Activated naive CD4-positive, alpha-beta T cell treated with anti-CD3 and anti-CD28 coated beads, Interleukin-2, amount 50 U/mL, for 72 hours (primary cell): ENCODE results near the gene MUC4. TPM values are rescaled to one million over a fixed set of nuclear protein-coding genes. Genes with fewer than 3 reads are reported as not detected.

ENCODE experiments used
- ATAC-seq, 2 donors: fragments of 150-1000 bp; cut with Tn5 transposase; 2 replicates each; pipeline ENCODE4 v1.10.0; 2021; ENCODE audit warnings: mild to moderate bottlenecking in 2 of 2, moderate library complexity in 2 of 2
- DNase-seq, 2 donors: peaks; one replicate each; pipeline ENCODE4 v3.0.0; 2021 to 2022; ENCODE audit warnings: low spot score in 2 of 2
- H3K27ac Mint-ChIP-seq, 2 donors: one replicate each; pipeline ENCODE4 v1.8.0; 2022; ENCODE audit warnings: mild to moderate bottlenecking in 2 of 2, mixed read lengths in 2 of 2
- H3K36me3 Mint-ChIP-seq, 2 donors: one replicate each; pipeline ENCODE4 v1.8.0; 2022; ENCODE audit warnings: mixed read lengths in 2 of 2
- H3K9me3 Mint-ChIP-seq, 2 donors: one replicate each; pipeline ENCODE4 v1.8.0; 2022; ENCODE audit warnings: mixed read lengths in 2 of 2
- total RNA-seq, 2 donors: library from RNA; stranded (reverse); gene quantifications; one replicate each; pipeline ENCODE4 v1.2.3, GENCODE V29; 2022

MUC4 gene
- total RNA-seq, 2 donors from 2014 or later: 0.32 to 0.41 TPM

DNA sequence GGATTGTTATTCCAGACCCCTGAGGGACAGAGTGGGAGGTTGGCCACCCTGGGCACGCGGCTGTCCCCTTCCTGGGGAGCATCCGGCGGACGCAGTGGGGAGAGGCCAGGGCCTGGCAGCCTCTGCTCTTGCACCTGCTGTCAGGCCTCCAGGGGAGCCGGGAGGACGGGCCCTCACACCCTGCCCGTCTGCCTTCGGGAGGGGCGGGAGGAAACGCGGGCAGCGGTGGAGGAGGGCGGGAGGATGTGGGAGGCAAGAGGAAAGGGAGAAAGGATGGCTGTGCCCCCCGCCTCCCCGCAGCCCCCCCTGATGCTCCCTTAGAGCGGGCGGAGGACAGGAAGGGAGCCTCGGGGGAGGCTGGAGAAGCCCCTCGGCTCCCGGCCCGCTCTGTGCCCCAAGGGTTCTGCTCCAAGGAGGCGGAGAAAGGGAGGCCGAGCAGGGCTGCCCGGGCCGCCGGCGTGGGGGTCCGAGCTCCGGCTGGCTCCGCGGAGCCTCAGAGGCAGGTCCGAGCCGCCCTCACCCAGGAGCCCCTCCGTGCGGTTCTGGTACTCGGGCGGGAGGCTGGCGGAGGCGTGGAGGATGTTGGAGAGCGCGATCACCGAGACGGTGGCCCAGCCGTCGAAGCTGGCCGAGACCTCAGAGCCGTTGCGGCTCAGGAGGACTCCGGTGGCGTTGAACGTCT is 50.0 kb downstream of the MUC4 start:
- no peak overlapping the region for H3K27ac Mint-ChIP-seq
- DNase-seq (no peak), ATAC-seq (peak; percentile 18 to 36)
- H3K9me3 Mint-ChIP-seq: no peaks in the 10 kb centered on the region
- no peaks in the 10 kb centered on the region for H3K36me3 Mint-ChIP-seq

DNA sequence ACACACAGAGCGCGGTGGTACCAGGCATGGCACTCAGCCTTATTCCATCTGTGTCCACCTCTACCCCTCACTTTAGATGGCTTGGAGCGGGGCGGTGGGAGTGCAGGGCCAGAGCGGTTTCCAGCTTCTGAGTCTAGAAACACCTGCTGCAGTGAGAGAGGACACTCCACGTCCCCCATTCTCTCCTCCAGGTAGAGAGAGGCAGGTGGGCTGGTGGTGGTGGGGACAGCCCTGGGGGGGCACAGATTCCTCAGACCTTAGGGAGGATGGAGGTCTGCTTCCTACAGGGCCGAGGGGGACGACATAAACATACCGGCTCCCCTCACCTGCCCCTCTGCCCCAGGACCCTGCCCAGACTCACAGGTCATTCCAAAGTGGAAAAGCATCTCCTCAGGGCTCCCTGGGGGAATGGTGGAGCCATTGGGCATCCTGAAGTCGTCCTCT is 50.6 kb downstream of the MUC4 start:
- no peaks in the 10 kb centered on the region for H3K9me3 Mint-ChIP-seq
- no peaks in the 10 kb centered on the region for H3K36me3 Mint-ChIP-seq
- DNase-seq (no peak), ATAC-seq (no peak)
- H3K27ac Mint-ChIP-seq: no peak overlapping the region

DNA sequence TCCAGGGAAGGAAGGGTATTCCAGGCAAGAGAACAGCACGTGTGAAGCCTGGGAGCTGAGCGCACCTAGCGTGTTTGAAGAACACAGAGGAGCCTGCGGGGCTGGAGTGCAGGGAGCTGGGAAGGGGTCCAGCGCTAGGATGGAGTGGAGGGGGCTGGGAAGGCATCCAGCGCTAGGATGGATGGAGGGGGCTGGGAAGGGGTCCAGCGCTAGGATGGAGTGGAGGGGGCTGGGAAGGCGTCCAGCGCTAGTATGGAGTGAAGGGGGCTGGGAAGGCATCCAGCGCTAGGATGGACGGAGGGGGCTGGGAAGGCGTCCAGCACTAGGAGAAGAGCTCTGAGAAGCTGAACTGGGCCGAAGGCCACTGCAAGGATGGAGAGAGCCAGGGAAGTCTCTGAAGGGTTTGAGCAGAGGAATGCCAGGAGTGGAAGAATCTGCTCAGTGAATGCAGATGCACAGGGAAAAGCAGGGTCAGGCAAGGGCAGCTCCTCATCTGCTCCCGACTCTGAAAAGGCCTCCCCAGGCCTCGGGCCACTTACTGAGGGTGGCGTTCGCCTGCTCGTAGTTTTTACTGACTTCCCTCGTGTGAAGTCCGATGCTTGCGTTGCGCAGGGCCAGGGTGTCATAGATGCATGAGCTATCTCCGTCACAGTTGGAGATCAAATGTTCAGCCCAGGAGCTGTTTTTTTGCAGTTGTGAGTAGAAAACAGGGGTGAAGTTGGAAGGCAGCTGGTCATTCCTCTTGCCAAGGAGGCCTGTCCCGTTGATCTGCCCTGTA is 51.2 kb downstream of the MUC4 start:
- no peaks in the 10 kb centered on the region for H3K9me3 Mint-ChIP-seq
- no peak for ATAC-seq
- H3K36me3 Mint-ChIP-seq: no peaks in the 10 kb centered on the region
- no peak overlapping the region for H3K27ac Mint-ChIP-seq
- no peak for DNase-seq

DNA sequence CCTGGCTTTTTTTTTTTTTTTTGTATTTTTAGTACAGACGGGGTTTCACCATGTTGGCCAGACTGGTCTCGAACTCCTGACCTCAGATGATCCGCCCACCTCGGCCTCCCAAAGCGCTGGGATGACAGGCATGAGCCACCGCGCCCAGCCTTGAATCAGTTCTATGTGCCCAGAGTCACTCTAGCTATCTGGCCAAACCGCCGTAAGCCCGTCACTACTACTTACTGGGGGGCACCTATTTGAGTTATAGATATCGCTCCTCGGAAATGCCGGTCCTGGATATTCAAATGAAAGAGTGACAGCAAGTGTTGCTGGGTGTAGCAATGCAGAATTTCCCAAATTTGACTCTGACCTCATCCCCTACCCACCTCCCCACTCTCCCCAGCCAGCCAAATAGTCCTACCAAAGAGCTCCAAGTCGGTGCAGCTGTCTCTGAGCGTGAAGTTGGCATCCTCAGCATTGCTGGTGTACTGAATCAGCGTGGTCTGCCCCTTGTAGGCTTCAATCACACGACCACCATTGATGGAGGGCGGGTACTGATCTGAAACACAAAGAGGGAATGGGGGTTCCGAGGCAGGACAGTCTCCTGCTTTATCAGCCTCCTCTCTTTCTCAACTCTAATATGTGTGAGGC is 52.9 kb downstream of the MUC4 start:
- DNase-seq (no peak), ATAC-seq (no peak)
- Mint-ChIP-seq H3K27ac (no peak overlapping the region), H3K36me3 (no peaks in the 10 kb centered on the region), H3K9me3 (no peaks in the 10 kb centered on the region)

DNA sequence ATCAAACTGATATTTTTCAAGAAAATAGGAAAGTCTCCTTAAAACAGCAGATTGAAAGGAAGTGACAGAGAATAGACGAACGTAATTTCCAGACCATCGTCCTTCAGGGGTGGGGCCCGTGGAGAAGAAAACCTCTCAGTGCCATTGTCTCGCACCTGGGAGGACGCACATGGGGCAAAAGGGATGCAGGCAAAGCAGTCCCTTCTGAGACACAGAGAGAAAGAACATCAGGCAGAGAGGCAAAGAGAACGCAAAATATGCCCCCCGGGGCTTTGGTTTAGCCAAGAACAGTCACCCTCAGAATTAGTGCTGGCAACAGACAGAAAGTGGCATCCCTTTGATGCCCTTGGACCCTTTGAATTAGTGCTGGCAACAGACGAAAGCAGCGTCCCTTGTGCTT is 53.9 kb downstream of the MUC4 start:
- H3K27ac Mint-ChIP-seq: no peak overlapping the region
- DNase-seq (no peak), ATAC-seq (no peak)
- no peaks in the 10 kb centered on the region for H3K36me3 Mint-ChIP-seq
- H3K9me3 Mint-ChIP-seq: no peaks in the 10 kb centered on the region

DNA sequence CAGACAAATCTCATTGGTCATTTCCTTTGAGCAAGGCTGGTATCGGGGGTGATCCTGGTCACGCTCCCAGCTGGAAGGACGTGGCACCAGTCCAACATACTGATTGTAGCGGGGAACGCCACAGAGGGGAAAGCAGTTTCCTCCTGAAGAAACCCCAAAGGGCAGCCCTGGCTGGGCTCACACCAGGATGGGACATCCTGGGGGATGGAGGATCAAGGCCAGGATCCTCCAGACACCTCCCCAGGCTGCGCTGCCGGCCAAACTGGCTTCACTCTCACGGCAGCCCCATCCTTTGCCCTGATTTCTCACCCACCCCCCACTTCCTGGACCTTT is 54.3 kb downstream of the MUC4 start:
- no peaks in the 10 kb centered on the region for H3K36me3 Mint-ChIP-seq
- DNase-seq (no peak), ATAC-seq (no peak)
- H3K27ac Mint-ChIP-seq: peak overlapping the region in 1 of 2 donors; percentile 1
- H3K9me3 Mint-ChIP-seq: no peaks in the 10 kb centered on the region

DNA sequence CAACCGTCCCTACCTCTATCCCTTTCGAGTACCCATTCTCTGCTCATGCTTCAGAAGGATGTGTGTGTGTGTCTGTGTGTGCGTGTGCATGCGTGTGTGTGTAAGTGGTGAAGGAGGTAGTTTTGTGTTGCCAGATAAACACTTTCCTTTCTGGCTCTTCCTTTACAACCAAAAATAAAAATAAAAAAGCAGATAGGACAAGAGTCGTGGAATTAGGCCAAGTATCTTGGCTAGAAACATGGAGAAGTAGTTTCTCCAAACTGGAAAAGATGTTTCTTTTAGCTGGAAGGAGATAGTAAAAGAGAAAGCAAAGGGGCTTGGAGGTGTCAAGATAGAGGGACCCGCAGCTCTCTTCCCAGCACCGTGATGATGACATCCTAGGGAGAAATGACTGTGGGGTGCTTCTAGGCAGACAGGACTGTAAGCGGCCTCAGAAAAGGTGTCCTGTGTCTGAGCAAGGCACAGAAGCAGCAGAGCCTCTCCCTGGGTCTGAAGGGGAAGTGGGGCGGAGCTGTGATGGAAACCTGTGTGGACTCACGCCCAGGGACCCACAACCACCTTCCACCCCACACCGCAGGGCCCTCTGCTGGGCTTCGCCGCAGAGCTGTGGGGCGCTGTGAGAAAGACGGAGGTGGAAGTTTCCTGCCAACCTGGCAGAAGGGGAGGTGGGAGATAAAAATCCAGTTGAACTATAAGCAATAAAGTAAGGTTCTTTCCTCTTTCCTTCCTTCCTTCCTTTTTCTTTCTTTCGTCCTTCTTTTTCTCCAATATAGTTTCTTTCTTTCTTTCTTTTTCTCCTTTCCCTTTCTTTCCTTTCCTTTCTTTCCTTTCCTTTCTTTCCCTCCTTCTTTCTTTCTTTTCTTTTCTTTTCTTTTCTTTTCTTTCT is 55.7 kb downstream of the MUC4 start:
- H3K27ac Mint-ChIP-seq: peak overlapping the region in 1 of 2 donors; percentile 1
- ATAC-seq: peak; percentile 82 to 86

DNA sequence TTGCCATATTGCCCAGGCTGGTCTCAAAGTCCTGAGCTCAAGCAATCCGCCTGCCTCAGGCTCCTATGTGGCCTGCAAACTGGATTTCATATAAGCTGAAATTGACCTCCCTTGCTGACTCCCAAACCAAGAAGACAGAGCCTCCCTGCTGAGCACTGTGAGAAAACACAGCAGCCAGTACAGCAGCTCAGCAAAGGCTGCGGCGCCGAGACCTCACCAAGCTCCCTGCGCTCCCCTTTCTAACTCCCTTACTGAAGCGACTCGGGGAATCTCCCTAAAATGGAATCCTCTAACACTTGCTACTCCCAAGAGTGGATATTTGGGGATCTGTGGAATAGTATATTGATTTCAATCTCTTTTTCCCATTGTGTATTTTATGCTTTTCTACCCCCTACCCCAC is 56.3 kb downstream of the MUC4 start:
- no peak for DNase-seq
- Mint-ChIP-seq H3K27ac (no peak overlapping the region), H3K36me3 (no peaks in the 10 kb centered on the region), H3K9me3 (no peaks in the 10 kb centered on the region)
- ATAC-seq: no peak

More for the DNA sequence above, 55.7 kb downstream of the MUC4 start:
- no peak for DNase-seq
- Mint-ChIP-seq H3K36me3 (no peaks in the 10 kb centered on the region), H3K9me3 (no peaks in the 10 kb centered on the region)

DNA sequence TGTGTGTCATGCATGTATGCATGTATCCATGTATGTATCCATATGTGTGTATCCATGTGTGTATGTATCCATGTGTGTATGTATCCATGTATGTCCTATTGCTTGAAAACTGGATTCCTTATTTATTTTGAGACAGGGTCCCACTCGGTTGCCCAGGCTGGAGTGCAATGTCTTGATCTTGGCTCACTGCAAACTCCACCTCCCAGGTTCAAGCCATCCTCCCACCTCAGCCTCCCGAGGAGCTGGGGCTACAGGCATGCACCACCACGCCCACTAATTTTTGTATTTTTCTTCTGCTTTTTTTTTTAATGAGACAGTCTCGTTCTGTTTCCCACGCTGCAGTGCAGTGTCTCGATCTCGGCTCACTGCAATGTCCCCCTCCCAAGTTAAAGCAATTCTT is 56.8 kb downstream of the MUC4 start:
- ATAC-seq: no peak
- Mint-ChIP-seq H3K27ac (no peak overlapping the region), H3K9me3 (no peaks in the 10 kb centered on the region), H3K36me3 (no peaks in the 10 kb centered on the region)
- DNase-seq: no peak

DNA sequence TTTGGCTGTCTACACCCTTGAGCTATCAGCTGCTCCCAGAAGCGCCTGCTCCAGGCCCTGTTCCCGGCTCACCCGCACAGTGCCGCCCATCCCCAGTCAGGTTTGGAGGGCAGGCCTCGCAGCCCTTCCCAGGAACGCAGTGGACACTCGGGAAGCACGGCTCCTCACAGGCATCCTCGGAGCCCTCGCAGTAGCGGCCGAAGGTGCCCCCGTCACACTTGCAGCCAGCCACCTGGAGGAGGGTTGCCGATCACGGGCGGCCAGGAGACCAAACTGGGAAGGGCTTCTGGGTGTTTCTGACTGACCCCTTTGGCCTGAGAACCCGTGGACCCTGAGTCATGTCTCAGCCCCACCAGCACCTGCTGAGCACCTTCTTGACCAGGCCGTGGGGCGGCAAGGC is 57.6 kb downstream of the MUC4 start:
- ATAC-seq (no peak), DNase-seq (no peak)
- no peaks in the 10 kb centered on the region for H3K36me3 Mint-ChIP-seq
- no peak overlapping the region for H3K27ac Mint-ChIP-seq
- H3K9me3 Mint-ChIP-seq: no peaks in the 10 kb centered on the region

DNA sequence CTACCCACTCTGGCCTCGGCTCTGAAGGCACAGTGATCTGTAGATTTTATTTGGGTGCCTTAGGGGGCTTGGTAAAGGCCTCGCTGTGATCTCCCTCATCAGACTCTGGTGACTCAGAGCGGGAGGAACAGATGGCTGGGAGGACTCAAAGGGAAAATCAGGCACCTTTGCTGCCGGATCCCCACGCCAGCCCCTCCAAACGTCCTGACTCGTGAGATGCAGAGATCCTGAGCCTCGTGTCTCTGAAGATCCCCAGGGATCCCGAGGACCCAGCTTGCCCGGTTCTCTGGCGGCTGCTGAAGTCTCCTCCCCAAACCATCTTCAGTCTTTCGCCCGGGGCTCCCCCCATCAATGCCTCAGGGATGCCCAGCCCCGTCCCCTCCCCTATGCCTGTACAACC is 58.1 kb downstream of the MUC4 start:
- no peak overlapping the region for H3K27ac Mint-ChIP-seq

DNA sequence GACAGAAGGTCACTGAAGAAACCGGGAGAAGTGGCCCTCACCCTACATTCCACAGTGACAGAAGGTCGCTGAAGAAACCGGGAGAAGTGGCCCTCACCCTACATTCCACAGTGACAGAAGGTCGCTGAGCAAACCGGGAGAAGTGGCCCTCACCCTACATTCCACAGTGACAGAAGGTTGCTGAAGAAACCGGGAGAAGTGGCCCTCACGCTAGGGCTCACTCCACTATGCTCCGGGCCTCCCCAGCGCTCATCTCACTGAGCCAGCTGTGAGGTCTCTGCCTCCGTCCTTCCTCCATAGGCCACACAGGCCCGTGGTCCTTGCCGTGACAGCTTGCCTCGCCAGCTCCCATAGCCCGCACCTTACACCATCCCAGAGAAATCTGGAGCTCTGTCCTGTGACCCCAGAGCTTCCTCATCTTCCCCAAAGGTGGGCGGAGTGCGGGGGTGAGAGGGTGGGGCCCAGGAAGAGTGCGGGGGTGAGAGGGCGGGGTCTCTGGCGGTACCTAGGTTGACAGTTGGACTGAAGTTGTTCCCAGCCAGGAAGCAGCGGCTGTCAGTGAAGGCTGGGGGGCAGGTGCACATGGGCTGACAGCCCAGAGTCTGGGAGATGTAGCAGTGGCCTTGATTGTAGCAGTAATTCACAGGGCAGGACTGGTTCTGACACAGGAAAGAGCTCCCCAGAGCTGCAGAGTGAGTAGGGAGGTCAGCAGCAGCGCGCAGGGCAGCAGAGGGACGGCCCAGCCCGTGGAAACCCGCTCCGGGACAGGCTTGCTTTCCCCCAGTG is 59.0 kb downstream of the MUC4 start:
- ATAC-seq: no peak
- no peak for DNase-seq
- H3K9me3 Mint-ChIP-seq: no peaks in the 10 kb centered on the region

More for the DNA sequence above, 58.1 kb downstream of the MUC4 start:
- H3K36me3 Mint-ChIP-seq: no peaks in the 10 kb centered on the region
- no peak for ATAC-seq
- H3K9me3 Mint-ChIP-seq: no peaks in the 10 kb centered on the region
- no peak for DNase-seq

DNA sequence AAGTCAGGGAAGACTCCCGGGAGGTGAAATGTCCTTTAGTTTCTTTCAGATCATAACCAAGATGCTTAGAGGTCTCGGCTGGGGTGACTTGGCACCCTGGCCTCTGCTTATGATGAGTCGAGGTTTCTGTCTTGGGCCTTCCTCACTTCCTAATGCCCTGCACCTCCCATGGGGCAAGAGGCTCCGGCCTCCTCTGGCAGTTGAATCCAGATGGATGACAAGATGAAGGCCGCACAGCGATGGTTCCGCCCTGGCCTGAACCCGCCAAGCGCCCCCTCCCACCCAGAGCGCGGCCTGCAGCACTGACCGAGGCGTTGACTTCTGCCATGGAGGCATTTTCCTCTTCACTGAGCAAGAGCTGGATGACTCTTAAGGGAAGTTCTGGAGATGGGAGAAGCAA is 59.7 kb downstream of the MUC4 start:
- DNase-seq: no peak
- no peak for ATAC-seq
- H3K9me3 Mint-ChIP-seq: no peaks in the 10 kb centered on the region
- no peak overlapping the region for H3K27ac Mint-ChIP-seq
- no peaks in the 10 kb centered on the region for H3K36me3 Mint-ChIP-seq

More for the DNA sequence above, 59.0 kb downstream of the MUC4 start:
- H3K27ac Mint-ChIP-seq: no peak overlapping the region
- H3K36me3 Mint-ChIP-seq: no peaks in the 10 kb centered on the region

DNA sequence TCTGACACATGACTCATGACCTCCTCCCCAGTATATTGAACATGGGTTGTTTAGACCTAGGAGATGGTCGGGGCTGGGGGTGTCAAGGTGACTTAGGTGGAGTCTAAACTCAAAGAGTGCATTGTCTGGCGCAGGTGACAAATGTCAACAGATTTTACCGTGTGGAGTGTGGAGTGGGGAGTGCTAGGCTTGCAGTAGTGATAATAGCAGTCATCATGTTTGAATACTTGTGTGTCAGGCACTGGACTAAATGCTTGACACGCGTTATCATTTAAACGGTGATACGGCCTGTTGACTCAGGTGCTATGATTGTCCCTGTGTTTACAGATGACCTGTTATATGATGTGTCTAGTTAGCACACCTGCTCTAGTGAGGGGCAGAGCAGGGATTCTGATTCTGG is 60.2 kb downstream of the MUC4 start:
- DNase-seq: no peak
- H3K27ac Mint-ChIP-seq: no peak overlapping the region
- no peak for ATAC-seq
- no peaks in the 10 kb centered on the region for H3K9me3 Mint-ChIP-seq
- no peaks in the 10 kb centered on the region for H3K36me3 Mint-ChIP-seq

DNA sequence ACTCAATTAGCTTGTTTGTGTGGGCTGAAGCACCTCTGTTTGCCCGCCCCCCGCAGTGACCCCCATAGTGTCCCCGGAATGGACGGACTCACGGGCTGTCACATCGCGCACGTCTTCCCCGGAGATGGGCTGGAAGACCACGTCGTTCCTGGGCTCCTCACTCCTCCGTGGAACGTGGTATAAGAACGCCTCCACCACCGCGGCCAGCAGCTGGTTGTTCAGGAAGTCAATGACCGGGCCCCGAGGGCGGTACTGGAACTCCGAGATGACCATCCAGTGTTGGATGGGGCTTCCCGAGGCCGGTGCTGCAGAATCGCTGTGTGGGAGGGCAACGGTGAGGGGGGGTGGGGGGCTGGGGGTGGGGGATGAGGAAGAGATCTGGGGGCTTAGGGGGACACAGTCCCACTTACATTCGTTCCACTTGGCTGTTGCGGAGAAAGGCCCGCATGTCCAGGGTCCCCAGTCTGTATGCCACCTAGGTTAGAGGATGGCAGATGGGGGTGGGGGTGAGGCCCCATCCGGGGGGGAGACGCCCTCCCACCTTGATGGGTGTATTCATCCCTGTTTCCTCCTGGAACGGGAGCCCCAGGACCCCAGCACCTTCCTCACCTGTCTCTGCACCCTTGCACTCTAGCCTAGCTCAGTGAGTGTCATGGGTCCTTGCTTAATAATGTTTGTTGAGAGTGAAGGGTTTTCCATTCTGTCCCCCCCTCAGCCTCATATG is 60.8 kb downstream of the MUC4 start:
- Mint-ChIP-seq H3K27ac (no peak overlapping the region), H3K9me3 (no peaks in the 10 kb centered on the region)
- DNase-seq: no peak

More for the DNA sequence above, 60.8 kb downstream of the MUC4 start:
- no peak for ATAC-seq
- no peaks in the 10 kb centered on the region for H3K36me3 Mint-ChIP-seq
